Body of pancreas (tissue), 4 donors: ENCODE results near the gene KIF5A. TPM values are rescaled to one million over a fixed set of nuclear protein-coding genes. Genes with fewer than 3 reads are reported as not detected.

ENCODE experiments used
- ATAC-seq: fragments of 150-250 bp; one replicate; pipeline ENCODE4 v1.9.1; 2016
- DNase-seq, 4 donors: peaks; one replicate each; pipeline ENCODE4 v3.0.0-alpha.2; 2019
- H3K27ac ChIP-seq, 4 donors: fragments of 200-600 bp; sonication (generic); 1 replicate in 3 of 4; 2 replicates in 1 of 4; pipeline versions ENCODE4 v1.5.1 to v1.6.1; 2016 to 2019; ENCODE audit warnings: mild to moderate bottlenecking in 1 of 4, mixed read lengths in 1 of 4, moderate library complexity in 1 of 4
- H3K27me3 ChIP-seq, 2 donors: fragments of 200-600 bp; sonication (generic); one replicate each; pipeline ENCODE4 v1.6.0; 2016; ENCODE audit warnings: mild to moderate bottlenecking in 1 of 2
- H3K36me3 ChIP-seq, 2 donors: fragments of 200-600 bp; sonication (generic); replicated peaks in 1 of 2; 2 replicates each; pipeline ENCODE4 v1.5.1; 2016; ENCODE audit warnings: low read depth in 2 of 2; ENCODE audit not compliant: insufficient read depth in 1 of 2
- H3K4me1 ChIP-seq: fragments of 200-600 bp; sonication (generic); one replicate; pipeline ENCODE4 v1.6.0; 2016
- H3K4me3 ChIP-seq, 2 donors: fragments of 200-600 bp; sonication (generic); 1 replicate in 1 of 2; 2 replicates in 1 of 2; pipeline ENCODE4 v1.5.1; 2016 to 2019
- H3K9me3 ChIP-seq, 3 donors: fragments of 200-600 bp; sonication (generic); 1 replicate in 2 of 3; 2 replicates in 1 of 3; pipeline ENCODE4 v1.5.1; 2016
- CTCF ChIP-seq, 7 experiments: fragments of 450-650 bp in 4 of 7; fragments of 200-600 bp in 3 of 7; sonication (generic) in 3 of 7; IDR thresholded peaks; one replicate each; pipeline ENCODE4 v1.5.1; 2016 to 2019; ENCODE audit warnings: antibody characterized with exemption in 7 of 7
- POLR2A ChIP-seq, 3 donors: fragments of 450-650 bp; IDR thresholded peaks; one replicate each; pipeline ENCODE4 v1.6.1; 2016; ENCODE audit warnings: antibody characterized with exemption in 3 of 3, mild to moderate bottlenecking in 2 of 3
- WGBS, 2 donors: methylation state at CpG; one replicate each; pipeline ENCODE4 v1.1.5; 2017; 5-methylcytosine and 5-hydroxymethylcytosine counted together
- intact Hi-C: fragments of 100-400 bp; cut with DNase I; formaldehyde crosslinking; loops from one replicate; pipeline ENCODE4 v1.15.1; 2023
- total RNA-seq, 2 donors: library from RNA; depleted of rRNA; stranded (reverse); fragments of >200 nt; gene quantifications; one replicate each; pipeline ENCODE4 v1.1.0, GENCODE V29; 2016

Gene KIF5A
- total RNA-seq, 2 donors from 2014 or later: 0.33 to 1.3 TPM

GRCh38 chr12:57534991-57535543 lies 14.8 kb upstream of the KIF5A start:
- Histone ChIP-seq H3K4me3 (no peak overlapping the region), H3K9me3 (no peaks in the 10 kb centered on the region), H3K36me3 (peaks cover 12 to 38% of the 10 kb centered on the region in 2 donors), H3K27me3 (no peaks in the 10 kb centered on the region), H3K4me1 (no peaks in the 10 kb centered on the region), H3K27ac (no peak overlapping the region)
- no peak for DNase-seq
- TF ChIP-seq CTCF (IDR thresholded peaks at IDR 0.05) (no peak), POLR2A (IDR thresholded peaks at IDR 0.05) (no peak)
- 88 to 95% methylated on average over 3 of the region's 3 CpGs for WGBS, 2 donors
- no peak for ATAC-seq
- intact Hi-C loops: no loop called here

DNA sequence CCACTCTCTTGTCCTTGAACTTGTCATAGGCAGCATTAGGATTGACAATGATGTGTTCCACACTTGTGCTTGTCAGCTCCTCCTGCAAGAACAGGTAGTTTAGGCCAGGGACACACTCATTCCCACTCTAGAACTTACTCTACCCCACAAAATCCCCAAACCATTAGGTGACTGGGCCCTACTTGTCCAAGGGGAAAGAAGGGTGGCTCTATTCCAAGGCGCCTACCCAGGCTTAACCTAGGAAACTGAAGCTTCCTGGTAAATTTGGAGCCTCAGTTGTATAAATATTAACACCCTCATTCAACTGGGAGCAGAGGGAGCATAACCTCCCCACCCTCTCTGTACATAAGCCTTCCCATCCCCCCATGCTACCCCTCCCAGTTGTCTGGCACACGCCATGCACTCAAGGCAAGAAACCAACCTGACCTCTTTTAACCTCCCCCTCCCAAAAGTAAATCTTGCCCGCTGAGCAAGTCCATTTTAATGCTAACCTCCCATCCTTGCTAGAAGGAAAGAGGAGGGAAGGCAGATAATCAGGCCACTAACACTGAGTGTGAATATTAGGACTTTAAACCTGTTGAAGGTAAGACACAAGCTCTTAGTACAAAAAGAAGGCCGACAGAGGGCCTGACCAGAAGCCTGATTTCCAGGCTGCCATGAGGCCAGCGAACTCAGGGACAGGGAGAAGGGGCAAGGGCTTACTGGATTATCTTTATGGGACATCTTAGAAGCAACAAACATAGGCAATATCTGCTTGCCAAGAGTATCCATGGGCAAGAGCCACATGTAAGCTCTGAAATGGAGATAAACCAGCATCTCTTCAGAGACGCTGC lies 13.9 kb upstream of the KIF5A start:
- no peaks in the 10 kb centered on the region for H3K9me3 ChIP-seq
- 81 to 93% methylated on average over 6 of the region's 6 CpGs for WGBS, 2 donors
- H3K4me1 ChIP-seq: no peaks in the 10 kb centered on the region
- no peak overlapping the region for H3K4me3 ChIP-seq
- ATAC-seq: no peak
- TF ChIP-seq CTCF (IDR thresholded peaks at IDR 0.05) (no peak), POLR2A (IDR thresholded peaks at IDR 0.05) (no peak)
- H3K36me3 ChIP-seq: peaks cover 12 to 31% of the 10 kb centered on the region in 2 donors
- intact Hi-C loops: no loop called here
- no peaks in the 10 kb centered on the region for H3K27me3 ChIP-seq
- no peak overlapping the region for H3K27ac ChIP-seq
- no peak for DNase-seq

GRCh38 chr12:57536597-57536942 lies 13.3 kb upstream of the KIF5A start:
- DNase-seq: no peak
- Histone ChIP-seq H3K4me1 (no peaks in the 10 kb centered on the region), H3K27ac (no peak overlapping the region), H3K4me3 (no peak overlapping the region), H3K27me3 (no peaks in the 10 kb centered on the region), H3K9me3 (no peaks in the 10 kb centered on the region), H3K36me3 (peaks cover 12 to 28% of the 10 kb centered on the region in 2 donors)
- intact Hi-C loops: no loop called here
- WGBS, 2 donors: 100% methylated on average over 1 of the region's 1 CpG; no CpG with 5 or more reads in 1 of the 2 donors
- no peak for ATAC-seq
- TF ChIP-seq CTCF (IDR thresholded peaks at IDR 0.05) (no peak), POLR2A (IDR thresholded peaks at IDR 0.05) (no peak)

DNA sequence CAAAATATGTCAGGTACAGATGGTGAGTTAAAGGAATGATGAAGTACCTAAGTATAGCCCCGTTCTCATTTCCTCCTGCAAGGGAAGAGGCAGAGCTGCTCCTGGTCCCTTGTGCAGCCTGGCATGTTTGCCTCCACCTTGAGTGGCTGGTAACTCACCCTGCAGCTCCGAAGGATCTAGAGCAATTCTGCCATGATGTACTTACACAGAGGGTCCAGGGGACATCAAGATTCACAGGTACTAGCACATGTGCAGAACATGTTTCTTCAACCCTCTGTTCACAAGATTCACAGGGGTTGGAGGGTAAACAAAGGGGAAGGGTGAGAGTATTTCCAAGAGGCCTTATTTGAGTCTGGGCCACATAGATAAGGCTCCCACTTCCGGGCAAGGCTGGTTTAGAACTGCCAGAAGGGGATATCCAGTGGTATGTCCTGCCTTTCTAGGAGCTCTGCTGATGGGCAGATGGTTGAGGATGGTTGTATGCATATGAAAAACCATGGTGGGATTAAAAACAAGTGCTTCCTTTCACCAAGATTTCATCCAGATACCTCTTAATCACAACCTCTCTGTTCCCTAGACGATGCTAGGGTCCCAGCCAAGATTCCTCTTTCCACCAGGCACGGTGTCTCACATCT lies 10.6 kb upstream of the KIF5A start:
- 75 to 85% methylated on average over 5 of the region's 5 CpGs for WGBS, 2 donors
- no peak for TF ChIP-seq POLR2A (IDR thresholded peaks at IDR 0.05)
- no peak for TF ChIP-seq CTCF (IDR thresholded peaks at IDR 0.05)

More for the DNA sequence above, 10.6 kb upstream of the KIF5A start:
- no peaks in the 10 kb centered on the region for H3K27me3 ChIP-seq
- no peak for DNase-seq
- no peaks in the 10 kb centered on the region for H3K4me1 ChIP-seq
- no peak for ATAC-seq
- H3K4me3 ChIP-seq: no peak overlapping the region
- H3K9me3 ChIP-seq: no peaks in the 10 kb centered on the region
- no peak overlapping the region for H3K27ac ChIP-seq
- intact Hi-C loops: no loop called here
- H3K36me3 ChIP-seq: peaks cover 0 to 6% of the 10 kb centered on the region in 2 donors
